ENCODE measurements around the gene UFSP1.

Gene UFSP1

GRCh38 chr7:100880645-100881044 lies 8.9 kb downstream of the UFSP1 start:
- no peak for DNase-seq

GRCh38 chr7:100879685-100880261 lies 9.7 kb downstream of the UFSP1 start:
- no peak for DNase-seq

- DNase-seq, result no peak
Measured at GRCh38 chr7:100878685-100879084, 10.8 kb downstream of the UFSP1 start.

- DNase-seq, result no peak
Measured at GRCh38 chr7:100878013-100878412, 11.5 kb downstream of the UFSP1 start.

GRCh38 chr7:100875356-100875751 lies 14.2 kb downstream of the UFSP1 start:
- no peak for DNase-seq

- DNase-seq, result peak; percentile 99
Measured at GRCh38 chr7:100874577-100875355, 14.7 kb downstream of the UFSP1 start, which contains the start of gene SRRT. SRRT (plus strand) TSS chr7:100875103; CDS start chr7:100875591, 488 bp downstream.

- DNase-seq, result no peak
Measured at GRCh38 chr7:100874300-100874576, 15.3 kb downstream of the UFSP1 start.

- no peak for DNase-seq
Measured at GRCh38 chr7:100873599-100874299, 15.8 kb downstream of the UFSP1 start.

- no peak for DNase-seq
Measured at GRCh38 chr7:100867776-100868485, 21.6 kb downstream of the UFSP1 start.

- DNase-seq, result peak; percentile 98
Measured at GRCh38 chr7:100867040-100867775, 22.3 kb downstream of the UFSP1 start, which contains the start of gene TRIP6. TRIP6 (plus strand) TSS chr7:100867387; CDS start chr7:100867498, 111 bp downstream.

- no peak for DNase-seq
Measured at GRCh38 chr7:100866729-100867039, 22.8 kb downstream of the UFSP1 start.

- DNase-seq, result peak; percentile 40
Measured at GRCh38 chr7:100865938-100866728, 23.4 kb downstream of the UFSP1 start.

- DNase-seq, result no peak
Measured at GRCh38 chr7:100865372-100865911, 24.1 kb downstream of the UFSP1 start.

- no peak for DNase-seq
Measured at GRCh38 chr7:100864263-100864845, 25.2 kb downstream of the UFSP1 start.

GRCh38 chr7:100863406-100863950 lies 26.0 kb downstream of the UFSP1 start:
- DNase-seq, result no peak

- no peak for DNase-seq
Measured at GRCh38 chr7:100861616-100861985, 27.9 kb downstream of the UFSP1 start.

GRCh38 chr7:100860702-100861615 lies 28.6 kb downstream of the UFSP1 start:
- DNase-seq, result no peak

- no peak for DNase-seq
Measured at GRCh38 chr7:100859856-100860255, 29.7 kb downstream of the UFSP1 start.

GRCh38 chr7:100856871-100857282 lies 32.6 kb downstream of the UFSP1 start:
- no peak for DNase-seq

- DNase-seq, result no peak
Measured at GRCh38 chr7:100855515-100855914, 34.0 kb downstream of the UFSP1 start.
